Activated naive CD8-positive, alpha-beta T cell (primary cell): Measurements from ENCODE around the gene CCDC89.
"Not testable (repeated sequence)": the region's sequence is repeated elsewhere in the genome, so short reads cannot be mapped to it uniquely, and the experiment has no call there.

Experiments
- H3K27ac Mint-ChIP-seq: one replicate; pipeline ENCODE4 v1.8.0; 2021; ENCODE audit warnings: mixed read lengths
- H3K27me3 Mint-ChIP-seq: one replicate; pipeline ENCODE4 v1.8.0; 2021; ENCODE audit warnings: mixed read lengths
- H3K36me3 Mint-ChIP-seq: one replicate; pipeline ENCODE4 v1.8.0; 2021; ENCODE audit warnings: mixed read lengths
- H3K4me1 Mint-ChIP-seq: one replicate; pipeline ENCODE4 v1.8.0; 2021; ENCODE audit warnings: low read depth, mixed read lengths
- H3K4me3 Mint-ChIP-seq: one replicate; pipeline ENCODE4 v1.8.0; 2021; ENCODE audit warnings: mild to moderate bottlenecking, mixed read lengths
- H3K9me3 Mint-ChIP-seq: one replicate; pipeline ENCODE4 v1.8.0; 2021; ENCODE audit warnings: low read depth, mixed read lengths

CCDC89 gene

DNA sequence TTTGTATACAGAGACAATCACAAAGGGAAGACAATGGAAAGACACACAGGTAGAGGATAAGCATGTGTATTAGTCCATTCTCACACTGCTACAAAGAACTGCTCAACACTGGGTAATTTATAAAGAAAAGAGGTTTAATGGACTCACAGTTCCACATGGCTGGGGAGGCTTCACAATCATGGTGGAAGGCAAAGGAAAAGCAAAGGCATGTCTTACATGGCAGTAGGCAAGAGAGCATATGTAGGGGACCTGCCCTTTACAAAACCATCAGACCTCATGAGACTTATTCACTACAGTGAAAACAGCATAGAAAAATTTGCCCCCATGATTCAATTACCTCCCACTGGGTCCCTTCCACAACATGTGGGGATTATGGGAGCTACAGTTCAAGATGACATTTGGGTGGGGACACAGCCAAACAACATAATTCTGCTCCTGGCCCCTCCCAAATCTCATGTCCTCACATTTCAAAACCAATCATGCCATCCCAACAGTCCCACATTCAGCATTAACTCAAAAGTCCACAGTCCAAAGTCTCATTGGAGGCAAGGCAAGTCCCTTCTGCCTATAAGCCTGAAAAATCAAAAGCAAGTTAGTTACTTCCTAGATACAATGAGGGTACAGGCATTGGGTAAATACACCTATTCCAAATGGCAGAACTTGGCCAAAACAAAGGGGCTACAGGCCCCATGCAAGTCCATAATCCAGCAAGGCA lies 14.9 kb downstream of the CCDC89 start:
- not testable (repeated sequence) for H3K27me3 Mint-ChIP-seq, H3K36me3 Mint-ChIP-seq, H3K27ac Mint-ChIP-seq, H3K9me3 Mint-ChIP-seq, H3K4me3 Mint-ChIP-seq, H3K4me1 Mint-ChIP-seq

GRCh38 chr11:85668157-85668556 lies 17.8 kb downstream of the CCDC89 start:
- H3K4me1 Mint-ChIP-seq = peaks cover 8% of the 10 kb centered on the region
- no peaks in the 10 kb centered on the region for H3K27me3 Mint-ChIP-seq
- H3K9me3 Mint-ChIP-seq = no peaks in the 10 kb centered on the region
- H3K27ac Mint-ChIP-seq = no peak overlapping the region
- H3K36me3 Mint-ChIP-seq = peaks cover 5% of the 10 kb centered on the region
- no peak overlapping the region for H3K4me3 Mint-ChIP-seq

DNA sequence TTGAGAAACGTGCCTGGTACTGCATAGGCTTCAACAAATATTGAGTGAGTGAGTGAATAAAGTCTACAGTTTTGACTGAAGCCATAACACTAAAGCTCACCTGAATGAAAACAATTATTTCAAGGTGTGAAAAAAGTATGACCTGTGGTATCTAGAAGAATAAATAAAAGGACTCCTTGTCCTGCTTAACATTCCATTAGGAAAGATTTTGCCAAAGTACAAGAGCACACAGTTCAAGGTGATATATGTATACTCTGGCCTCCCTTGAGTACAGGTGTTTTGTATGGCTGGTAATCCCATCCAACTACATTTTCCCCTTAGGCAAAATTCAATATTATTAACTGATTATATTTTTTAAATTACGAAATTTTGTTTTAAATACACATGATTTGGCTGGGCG lies 19.3 kb downstream of the CCDC89 start:
- Mint-ChIP-seq H3K27me3 (no peaks in the 10 kb centered on the region), H3K9me3 (no peaks in the 10 kb centered on the region), H3K4me1 (peaks cover 15% of the 10 kb centered on the region), H3K4me3 (no peak overlapping the region), H3K27ac (no peak overlapping the region), H3K36me3 (peaks cover 9% of the 10 kb centered on the region)

- H3K9me3 Mint-ChIP-seq = no peaks in the 10 kb centered on the region
- H3K4me1 Mint-ChIP-seq = peaks cover 24% of the 10 kb centered on the region
- peak overlapping the region; percentile 99 for H3K4me3 Mint-ChIP-seq
- no peaks in the 10 kb centered on the region for H3K27me3 Mint-ChIP-seq
- peak overlapping the region; percentile 95 for H3K27ac Mint-ChIP-seq
- H3K36me3 Mint-ChIP-seq = peaks cover 14% of the 10 kb centered on the region
Measured at GRCh38 chr11:85665733-85666132, 20.3 kb downstream of the CCDC89 start.

DNA sequence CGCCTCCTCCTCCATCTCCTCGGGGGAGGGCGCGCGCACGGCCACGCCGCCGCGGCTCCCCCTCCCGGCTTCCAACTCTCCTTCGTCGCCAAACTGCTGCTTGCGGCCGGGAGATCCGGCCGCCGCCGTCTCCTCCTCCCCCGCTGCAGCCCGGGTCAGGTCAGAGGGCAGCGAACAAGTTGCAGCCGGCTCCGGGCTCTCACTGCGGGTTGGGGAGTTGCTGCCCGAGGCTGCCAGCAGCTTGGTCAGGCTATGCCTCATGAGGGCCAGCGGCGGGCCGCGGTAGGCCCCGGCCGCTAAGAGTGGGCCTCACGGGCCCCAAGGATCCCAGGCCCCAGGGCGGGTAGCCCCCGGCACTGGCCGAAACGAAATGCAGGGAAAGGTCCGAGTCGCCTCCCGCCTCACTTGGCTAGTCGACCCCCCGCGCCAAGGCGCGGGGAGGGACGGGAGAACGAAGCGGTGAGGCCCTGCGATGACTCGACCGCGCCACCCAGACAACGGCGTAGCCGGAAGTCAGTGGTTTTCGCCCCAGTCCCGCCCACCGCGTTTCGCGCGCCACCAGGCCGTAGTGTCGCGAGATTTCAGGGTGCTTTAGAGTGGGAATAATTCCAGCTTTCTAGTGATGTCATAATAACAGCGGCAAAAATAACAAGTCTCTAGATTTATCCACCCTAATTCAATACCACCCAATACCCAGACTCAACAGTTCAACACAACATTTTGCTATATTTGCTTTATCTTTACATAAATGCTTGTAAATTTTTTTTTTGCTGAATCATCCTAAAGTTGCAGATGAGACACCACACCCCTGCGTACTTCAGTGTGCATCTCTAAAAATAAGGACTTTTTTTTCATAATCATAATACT lies 21.1 kb downstream of the CCDC89 start, which contains the start of gene CREBZF:
CREBZF (minus strand) TSS at position 515 of the 867 bp plus-strand sequence; CDS start at position 261, 254 bp downstream.
- Mint-ChIP-seq H3K27me3 (no peaks in the 10 kb centered on the region), H3K27ac (peak within 1 kb of the TSS; percentile 95), H3K4me3 (peak within 1 kb of the TSS; percentile 99), H3K4me1 (peaks cover 33% of the 10 kb centered on the region), H3K9me3 (no peaks in the 10 kb centered on the region), H3K36me3 (peaks cover 15% of the 10 kb centered on the region)

DNA sequence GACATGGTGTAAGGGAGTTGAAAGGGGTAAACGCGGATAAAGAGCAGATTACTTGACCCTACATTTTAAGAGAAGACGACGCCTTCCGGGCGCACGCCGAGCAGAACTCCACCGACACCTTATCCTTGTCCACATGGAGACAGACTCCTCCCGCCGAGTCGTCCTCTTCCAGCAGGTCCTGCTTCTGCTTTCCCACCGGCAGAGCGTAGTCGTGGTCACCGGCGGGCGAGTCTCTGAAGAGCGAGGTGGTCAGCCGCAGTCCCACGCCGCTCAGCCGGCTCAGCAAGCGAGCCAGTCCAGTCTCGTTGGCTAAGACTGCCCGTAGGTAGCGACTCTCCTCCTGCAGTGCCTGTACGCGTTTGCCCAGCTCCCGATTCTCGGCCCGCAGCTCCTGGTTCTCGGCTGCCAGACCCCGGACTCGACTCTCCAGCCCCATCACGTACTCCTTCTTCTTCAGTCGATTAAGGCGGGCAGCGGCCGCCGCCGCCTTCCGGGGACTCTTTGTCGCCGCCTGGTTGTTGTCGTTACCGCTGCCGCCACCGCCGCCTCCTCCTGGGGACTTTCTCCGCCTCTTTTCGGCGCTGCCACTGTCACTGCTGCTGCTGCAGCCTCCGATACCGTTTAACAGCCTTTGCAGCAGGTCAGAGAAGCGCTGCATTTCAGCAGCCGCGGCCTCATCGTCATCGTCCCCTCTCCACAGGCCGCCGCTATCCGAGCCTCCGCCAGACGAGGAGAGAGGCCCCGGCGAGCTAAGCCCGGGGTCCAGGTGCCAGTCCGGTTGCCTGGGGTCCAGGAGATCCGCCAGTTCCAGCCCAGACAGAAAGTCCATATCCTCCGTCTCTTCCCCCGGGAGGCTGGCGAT lies 22.0 kb downstream of the CCDC89 start:
- H3K4me3 Mint-ChIP-seq = peak overlapping the region; percentile 99
- peak overlapping the region; percentile 95 for H3K27ac Mint-ChIP-seq
- H3K27me3 Mint-ChIP-seq = no peaks in the 10 kb centered on the region
- no peaks in the 10 kb centered on the region for H3K9me3 Mint-ChIP-seq
- H3K4me1 Mint-ChIP-seq = peaks cover 42% of the 10 kb centered on the region
- H3K36me3 Mint-ChIP-seq = peaks cover 15% of the 10 kb centered on the region

DNA sequence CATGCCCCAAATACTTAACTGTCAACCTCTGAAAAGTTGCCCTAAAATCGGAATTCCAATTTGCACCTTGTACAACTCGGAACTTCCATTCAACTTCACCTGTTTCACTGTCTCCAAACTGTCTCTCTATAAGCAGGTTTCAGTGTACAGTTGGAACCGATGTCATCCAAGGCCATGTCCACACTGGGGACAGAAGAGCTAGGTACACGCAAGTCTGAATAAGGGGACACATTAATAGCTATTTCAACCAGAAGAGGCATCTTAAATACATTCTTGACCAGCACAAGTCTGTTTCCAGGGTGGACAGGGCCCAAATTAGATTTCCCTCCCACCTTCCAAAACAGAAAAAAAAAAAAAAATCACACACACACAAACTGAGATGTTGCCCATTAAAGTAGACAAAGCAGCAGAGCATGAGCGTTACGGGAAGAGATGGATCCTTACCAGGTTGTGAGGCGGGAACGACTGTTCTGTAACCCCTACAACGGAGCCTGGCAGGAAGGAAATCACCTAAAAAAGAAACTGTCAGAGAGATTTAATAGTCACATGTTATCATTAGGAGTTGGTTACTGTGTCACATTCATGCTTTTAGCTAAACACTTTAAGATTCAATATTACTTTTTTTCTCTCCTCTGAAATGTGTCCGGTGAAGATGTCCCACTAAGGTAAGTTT lies 22.8 kb downstream of the CCDC89 start:
- Mint-ChIP-seq H3K9me3 (no peaks in the 10 kb centered on the region), H3K36me3 (peaks cover 15% of the 10 kb centered on the region), H3K27me3 (no peaks in the 10 kb centered on the region), H3K4me1 (peaks cover 48% of the 10 kb centered on the region), H3K4me3 (peak overlapping the region; percentile 99), H3K27ac (peak overlapping the region; percentile 95)

- H3K4me1 Mint-ChIP-seq = peaks cover 52% of the 10 kb centered on the region
- H3K27ac Mint-ChIP-seq = peak overlapping the region; percentile 46
- H3K4me3 Mint-ChIP-seq = peak overlapping the region; percentile 99
- no peaks in the 10 kb centered on the region for H3K27me3 Mint-ChIP-seq
- H3K9me3 Mint-ChIP-seq = no peaks in the 10 kb centered on the region
- peaks cover 15% of the 10 kb centered on the region for H3K36me3 Mint-ChIP-seq
Measured at GRCh38 chr11:85661972-85662664, 23.9 kb downstream of the CCDC89 start.

- no peak overlapping the region for H3K4me3 Mint-ChIP-seq
- no peaks in the 10 kb centered on the region for H3K27me3 Mint-ChIP-seq
- H3K4me1 Mint-ChIP-seq = peaks cover 57% of the 10 kb centered on the region
- H3K36me3 Mint-ChIP-seq = peaks cover 10% of the 10 kb centered on the region
- H3K9me3 Mint-ChIP-seq = no peaks in the 10 kb centered on the region
- H3K27ac Mint-ChIP-seq = peak overlapping the region; percentile 30
Measured at GRCh38 chr11:85658180-85658579, 27.8 kb downstream of the CCDC89 start.

- Mint-ChIP-seq H3K9me3 (no peaks in the 10 kb centered on the region), H3K36me3 (peaks cover 7% of the 10 kb centered on the region), H3K4me3 (no peak overlapping the region), H3K4me1 (peaks cover 57% of the 10 kb centered on the region), H3K27me3 (no peaks in the 10 kb centered on the region), H3K27ac (peak overlapping the region; percentile 51)
Measured at GRCh38 chr11:85656777-85657176, 29.2 kb downstream of the CCDC89 start.

DNA sequence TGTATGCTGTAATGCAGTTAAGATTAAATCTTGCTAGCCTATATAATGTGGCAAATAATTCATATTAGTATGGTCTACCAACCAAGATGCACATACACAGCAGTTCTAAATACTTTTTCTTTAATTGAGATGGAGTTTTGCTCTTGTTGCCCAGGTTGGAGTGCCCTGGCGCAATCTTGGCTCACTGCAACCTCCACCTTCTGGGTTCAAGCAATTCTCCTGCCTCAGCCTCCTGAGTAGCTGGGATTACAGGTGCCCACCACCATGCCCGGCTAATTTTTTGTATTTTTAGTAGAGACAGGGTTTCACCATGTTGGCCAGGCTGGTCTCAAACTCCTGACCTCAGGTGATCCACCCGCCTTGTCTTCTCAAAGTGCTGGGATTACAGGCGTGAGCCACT lies 31.7 kb downstream of the CCDC89 start:
- H3K27me3 Mint-ChIP-seq, H3K36me3 Mint-ChIP-seq: not testable (repeated sequence)
- H3K4me1 Mint-ChIP-seq = peaks cover 47% of the 10 kb centered on the region

DNA sequence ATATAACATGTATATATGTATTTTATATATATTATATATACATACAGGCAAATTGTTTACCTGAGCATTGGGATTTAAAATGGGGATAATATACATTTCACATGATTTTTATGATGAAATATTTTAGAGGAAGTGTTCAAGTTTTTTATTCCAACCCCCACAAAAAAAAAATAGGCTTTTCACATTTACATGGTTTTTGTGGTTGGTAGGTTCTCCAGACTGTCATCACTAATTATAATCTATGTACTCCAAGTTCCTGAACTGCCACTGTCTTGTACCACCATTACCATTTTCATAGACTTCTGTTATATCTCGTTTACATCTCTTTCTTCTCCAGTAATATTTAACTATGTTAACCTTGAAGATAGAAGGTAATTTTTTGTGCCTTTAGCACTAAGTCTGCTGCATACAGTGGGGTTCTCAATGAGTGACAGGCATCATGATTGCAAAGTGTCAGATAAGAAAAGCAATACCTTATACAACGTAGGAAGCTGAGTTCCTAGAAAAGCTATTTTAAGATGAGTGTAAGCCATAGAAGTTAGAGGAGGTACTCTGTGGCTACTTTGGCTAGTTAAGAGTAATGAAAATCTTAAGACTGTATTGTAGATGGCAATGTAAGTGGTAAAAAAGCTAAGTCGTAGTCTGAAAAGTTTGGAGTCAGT lies 33.1 kb downstream of the CCDC89 start:
- Mint-ChIP-seq H3K4me1 (peaks cover 42% of the 10 kb centered on the region), H3K36me3 (peaks cover 2% of the 10 kb centered on the region), H3K9me3 (no peaks in the 10 kb centered on the region), H3K4me3 (no peak overlapping the region), H3K27ac (peak overlapping the region; percentile 18), H3K27me3 (no peaks in the 10 kb centered on the region)

More for the DNA sequence above, 31.7 kb downstream of the CCDC89 start:
- H3K27ac Mint-ChIP-seq, H3K9me3 Mint-ChIP-seq, H3K4me3 Mint-ChIP-seq: not testable (repeated sequence)

DNA sequence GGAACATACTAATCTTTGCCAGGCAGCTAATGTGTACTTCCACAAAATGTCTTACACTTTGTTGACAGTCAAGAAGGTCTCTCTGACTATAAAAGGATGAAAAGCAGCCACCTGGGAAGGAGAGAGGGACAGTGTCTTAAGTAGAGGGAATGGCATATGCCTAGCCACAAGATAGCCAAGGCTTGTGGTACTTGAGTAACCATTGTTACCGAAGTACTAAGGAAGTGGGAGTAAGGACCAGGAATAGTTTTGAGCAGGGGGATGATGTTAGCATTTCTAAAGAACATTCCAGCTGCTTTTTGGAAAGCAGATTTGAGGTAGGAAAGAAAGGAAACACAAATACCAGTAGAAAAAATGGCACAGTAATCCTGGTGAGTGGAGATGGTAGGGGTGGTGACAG lies 34.9 kb downstream of the CCDC89 start:
- Mint-ChIP-seq H3K27me3 (no peaks in the 10 kb centered on the region), H3K4me3 (no peak overlapping the region), H3K27ac (peak overlapping the region; percentile 25), H3K9me3 (no peaks in the 10 kb centered on the region), H3K4me1 (peaks cover 39% of the 10 kb centered on the region), H3K36me3 (peaks cover 2% of the 10 kb centered on the region)
